Measurements from ENCODE around the gene GRAMD4.
"Not testable (repeated sequence)": the region's sequence is repeated elsewhere in the genome, so short reads cannot be mapped to it uniquely, and the experiment has no call there.

GRAMD4 gene

DNA sequence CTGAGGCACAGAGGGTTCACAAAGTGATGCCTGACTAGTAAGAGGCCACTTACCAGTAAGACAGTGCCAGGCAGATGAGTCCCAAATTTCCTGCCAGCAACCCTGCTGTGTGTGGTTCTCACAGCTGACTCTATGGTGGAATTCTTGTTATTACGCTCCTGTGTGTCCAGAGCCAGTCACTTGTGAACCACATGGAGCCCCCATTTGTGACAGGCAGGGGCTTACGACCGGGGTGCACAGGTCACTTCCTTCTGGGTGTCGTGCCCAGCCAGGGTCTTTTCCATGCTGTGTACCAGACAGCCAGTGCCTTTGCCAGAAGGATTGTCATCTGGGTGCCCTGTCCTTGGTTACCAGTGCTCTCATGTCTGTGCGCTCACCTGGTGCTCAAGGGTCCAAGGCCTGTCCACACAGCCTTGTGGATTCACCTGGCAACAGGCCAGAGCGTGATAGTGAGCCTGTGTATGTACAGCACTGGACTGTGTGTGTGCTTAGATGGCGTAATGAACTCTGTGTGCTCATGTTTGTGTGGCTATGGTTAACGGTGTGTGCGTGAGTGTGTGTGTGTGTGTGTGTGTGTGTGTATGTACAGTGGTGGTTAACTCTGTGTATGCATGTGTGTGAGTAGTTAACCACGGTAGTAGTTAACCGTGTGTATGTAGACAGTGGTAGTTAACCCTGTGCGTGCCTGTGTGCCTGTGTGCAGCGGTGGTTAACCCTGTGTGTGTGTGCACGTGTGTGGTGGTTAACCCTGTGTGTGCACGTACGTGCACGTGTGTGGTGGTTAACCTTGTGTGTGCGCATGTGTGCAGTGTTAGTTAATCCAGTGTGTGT is 18.6 kb downstream of the GRAMD4 start:
- peak in 1 of 2 donors; percentile 15 for DNase-seq

DNA sequence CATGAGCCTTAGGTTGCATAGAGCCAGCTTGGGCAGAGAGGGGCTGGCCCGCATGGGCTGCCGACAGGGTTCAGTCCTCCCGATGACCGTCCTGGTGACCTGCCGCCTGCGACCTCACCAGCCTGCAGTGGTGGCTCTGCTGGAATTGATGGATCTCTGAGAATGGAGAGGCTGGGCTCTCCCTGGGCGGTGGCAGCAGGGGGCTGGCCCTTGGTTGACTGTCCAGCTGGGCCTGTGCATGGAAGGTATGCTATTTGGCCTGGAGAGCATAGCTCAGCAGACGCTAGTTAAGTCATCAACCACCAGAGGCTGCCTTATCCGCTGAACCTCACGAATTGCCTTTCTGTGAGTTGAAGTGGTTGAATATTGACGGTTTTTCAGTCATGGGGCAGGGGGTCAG is 19.7 kb downstream of the GRAMD4 start:
- no peak for DNase-seq

GRCh38 chr22:46640293-46641055 is 20.3 kb downstream of the GRAMD4 start:
- DNase-seq: no peak

- DNase-seq: no peak
These were observed 21.7 kb downstream of the GRAMD4 start for GRCh38 chr22:46641811-46642266.

GRCh38 chr22:46642840-46643480 is 22.8 kb downstream of the GRAMD4 start:
- DNase-seq: not testable (repeated sequence)

DNA sequence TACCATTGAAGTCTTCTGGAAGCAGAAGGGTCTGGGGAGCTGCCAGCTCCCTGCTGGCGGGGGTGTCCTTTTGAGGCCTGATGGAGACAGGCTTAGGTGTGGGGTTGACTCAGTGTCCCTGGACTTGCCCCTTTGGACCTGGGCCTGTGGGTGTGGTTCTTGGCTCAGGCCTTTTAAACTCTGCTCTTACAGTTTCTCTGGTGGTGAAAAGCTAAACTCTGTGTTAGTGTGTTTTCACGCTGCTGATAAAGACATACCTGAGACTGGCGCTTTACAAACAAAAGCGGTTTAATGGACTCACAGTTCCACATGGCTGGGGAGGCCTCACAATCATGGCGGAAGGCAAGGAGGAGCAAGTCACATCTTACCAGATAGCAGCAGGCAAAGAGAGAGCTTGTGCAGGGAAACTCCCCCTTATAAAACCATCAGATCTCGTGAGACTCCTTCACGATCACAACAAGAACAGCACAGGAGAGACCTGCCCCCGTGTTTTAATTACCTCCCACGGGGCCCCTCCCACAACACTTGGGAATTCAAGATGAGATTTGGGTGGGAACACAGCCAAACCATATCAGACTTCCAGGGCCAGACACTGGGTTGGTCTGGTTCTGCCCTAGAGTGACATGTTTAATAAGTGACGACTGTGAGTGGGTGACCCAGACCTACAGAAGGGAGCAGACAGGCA is 26.5 kb downstream of the GRAMD4 start:
- no peak for DNase-seq

- not testable (repeated sequence) for DNase-seq
These were observed 28.1 kb downstream of the GRAMD4 start for GRCh38 chr22:46648225-46648820.

- DNase-seq: no peak
These were observed 29.2 kb downstream of the GRAMD4 start for GRCh38 chr22:46649141-46650077.

DNA sequence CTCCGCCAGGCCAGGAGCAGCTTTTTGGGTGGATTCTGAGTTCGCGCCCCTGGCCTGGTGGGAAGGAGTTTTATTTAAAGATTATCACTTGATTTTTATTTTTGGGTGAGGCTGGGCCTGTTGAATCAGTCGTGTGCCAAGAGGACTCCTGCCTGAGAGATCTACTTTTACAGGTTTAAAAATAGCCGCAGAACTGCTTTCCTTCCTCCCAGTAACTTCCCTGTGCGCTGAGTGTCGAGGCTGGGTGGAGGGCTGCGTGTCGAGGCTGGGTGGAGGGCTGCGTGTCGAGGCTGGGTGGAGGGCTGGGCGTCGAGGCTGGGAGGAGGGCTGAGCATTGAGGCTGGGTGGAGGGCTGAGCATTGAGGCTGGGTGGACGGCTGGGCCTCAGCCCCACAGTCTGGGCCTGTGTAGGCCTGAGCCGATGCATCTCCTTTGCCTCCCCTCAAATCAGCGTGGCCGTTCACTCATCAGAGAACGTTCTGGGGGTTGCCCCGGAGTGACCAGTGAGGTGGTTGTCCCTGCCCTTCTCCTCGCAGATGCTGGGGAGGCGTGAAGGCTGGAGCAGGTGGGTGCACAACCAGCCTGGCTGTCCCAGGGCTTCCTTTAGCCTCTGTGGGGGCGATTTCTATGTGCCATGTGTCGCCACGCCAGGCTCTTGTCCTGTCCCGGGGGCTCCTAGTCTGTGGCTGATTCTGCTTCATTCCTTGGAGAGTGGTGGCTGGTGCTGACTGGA is 30.1 kb downstream of the GRAMD4 start:
- DNase-seq: no peak

DNA sequence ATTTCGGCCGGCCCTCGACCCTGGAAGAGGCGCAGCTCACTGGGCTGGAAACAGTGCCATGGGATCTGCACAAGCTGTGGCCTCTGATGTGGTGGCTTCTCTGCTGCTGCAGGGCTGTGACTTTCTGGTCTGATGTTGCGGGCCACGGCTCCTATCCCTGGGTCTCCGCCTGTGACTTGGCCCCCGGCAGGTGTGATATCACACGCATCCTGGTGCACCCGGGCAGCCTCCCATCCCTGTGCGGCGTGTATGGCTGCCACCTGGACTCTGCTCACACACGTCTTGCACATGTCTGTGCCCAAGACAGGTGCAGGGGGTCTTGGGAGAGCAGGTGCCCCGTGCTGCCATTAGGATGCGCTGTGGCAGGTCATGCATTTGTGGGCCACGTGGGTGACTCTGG is 31.1 kb downstream of the GRAMD4 start:
- no peak for DNase-seq

GRCh38 chr22:46652081-46652846 is 32.1 kb downstream of the GRAMD4 start:
- DNase-seq: no peak

DNA sequence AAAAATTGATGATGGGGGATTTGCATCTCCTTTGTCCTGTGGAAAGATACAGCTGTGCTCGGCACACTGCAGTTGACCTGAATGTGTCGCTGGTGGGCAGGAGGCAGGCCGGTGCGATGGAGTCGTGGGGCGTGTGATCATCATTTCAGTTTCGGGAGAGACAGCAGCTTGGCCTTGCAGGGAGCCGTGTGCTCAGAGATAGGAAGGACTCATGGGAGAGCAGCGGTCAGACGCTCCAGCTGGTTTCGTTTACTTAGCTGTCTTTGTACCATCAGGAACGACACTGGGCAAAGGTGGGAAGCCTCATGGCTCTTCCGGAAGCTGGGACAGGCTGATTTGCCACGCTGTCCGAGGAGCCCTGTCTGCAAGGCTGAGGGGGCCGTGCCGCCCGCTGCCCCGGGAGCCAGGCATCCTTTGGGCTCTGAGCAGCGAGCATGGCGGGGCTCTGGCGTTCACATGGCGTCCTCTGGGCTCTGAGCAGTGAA is 32.7 kb downstream of the GRAMD4 start:
- DNase-seq: no peak

DNA sequence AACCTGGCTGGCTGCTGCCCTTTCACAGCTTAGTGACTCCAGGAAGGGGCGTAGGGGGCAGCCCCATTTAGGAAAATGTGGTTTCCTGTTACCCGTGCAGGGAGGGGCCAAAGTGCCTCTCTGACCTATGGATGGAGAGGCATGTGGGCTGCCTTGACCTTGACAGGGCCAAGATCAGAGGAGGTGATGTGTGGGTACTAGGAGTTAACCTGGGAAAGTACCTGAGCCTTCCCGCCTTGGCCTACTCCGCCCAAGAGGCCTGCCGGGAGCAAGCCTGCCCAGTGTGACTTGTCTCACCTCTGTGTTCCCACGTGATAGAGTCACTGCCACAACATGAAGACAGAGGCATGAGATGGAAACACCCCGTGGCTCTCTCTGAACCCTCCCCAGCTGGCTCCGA is 33.4 kb downstream of the GRAMD4 start:
- DNase-seq: no peak

DNA sequence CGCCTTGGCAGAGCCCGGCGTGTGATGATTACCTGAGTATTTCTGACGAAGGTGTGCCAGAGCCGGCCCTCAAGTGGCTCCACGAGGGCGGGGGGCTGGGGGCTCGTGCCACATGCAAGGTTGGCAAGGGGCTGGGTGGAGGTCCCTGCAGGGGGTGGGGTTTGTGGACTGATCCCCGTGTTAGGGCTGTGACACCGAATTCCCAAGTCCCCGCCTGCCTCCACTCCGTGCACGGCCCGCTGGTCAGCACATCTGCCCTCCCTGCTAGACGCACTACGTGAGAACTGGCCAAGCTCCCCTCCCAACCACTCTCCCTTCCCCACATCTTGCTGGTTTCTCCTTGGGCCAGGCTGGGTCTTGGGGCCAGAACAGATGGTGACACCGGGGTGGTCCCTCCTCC is 34.2 kb downstream of the GRAMD4 start:
- DNase-seq: no peak

DNA sequence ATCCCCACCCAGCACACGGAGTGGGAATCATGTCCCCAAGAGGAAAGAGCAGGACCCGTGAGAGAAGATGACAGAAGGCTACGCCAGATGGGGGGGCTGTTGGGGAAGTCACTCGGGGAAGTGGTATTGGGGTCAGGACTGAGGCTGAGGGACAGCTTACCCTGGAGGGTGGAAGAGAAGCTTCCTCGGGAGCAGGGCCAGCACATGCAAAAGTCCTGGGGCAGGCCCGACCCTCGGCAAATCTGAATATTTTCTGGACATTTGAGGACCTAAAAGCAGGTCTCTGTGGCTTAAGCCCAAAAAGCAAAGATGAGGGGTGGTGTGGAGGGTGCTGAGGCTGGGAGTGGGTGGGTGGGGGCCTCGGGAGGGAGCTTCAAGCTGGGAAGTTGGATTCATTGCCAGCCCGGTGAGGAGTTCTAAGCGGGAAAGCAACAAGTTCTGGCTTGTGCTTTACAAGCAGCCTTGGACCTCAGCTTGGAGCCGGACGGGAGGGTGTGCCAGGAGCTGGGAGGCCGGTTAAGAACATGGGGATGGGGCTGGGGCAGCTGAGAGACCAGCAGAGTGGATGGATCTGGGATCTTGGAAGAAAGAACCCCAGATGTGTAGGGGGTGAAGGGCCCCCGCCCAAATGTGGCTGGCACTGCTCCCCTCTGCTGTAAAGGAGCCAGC is 34.9 kb downstream of the GRAMD4 start:
- no peak for DNase-seq

DNA sequence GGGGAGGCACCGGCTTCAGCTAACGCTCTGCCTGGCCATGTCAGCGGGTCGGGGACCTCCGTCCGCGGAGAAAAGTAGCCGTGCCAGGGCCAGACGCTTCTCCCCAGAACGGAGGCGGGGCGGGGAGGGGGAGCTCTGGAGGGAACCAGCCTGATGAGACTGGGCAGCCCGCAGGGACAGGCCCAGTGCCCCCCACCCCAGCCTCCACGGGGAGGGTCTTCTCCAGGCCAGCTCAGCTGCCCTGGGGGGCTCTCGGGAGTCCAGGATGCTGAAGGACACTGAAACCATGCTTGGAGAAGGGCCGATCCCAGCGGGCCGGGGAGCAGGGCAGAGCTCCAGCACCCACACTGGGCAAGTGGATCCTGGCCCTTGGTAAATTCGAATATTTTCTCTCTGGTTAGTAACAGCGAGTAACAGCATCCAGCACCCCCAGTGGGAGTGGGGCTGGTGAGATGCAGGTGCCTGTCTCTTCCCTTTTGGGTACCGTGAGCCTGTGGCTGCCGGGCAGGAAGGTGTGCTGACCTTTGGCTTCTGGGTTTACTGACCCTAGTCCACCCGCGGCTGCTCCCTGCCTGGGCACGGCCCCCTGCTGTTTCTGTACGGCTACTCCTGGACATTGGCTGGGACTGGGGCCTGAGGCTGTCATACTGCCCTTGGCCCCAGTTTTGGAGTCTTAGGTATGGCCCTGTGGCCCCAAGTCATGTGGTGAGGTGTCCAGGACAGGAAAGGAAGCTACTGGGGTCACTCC is 35.8 kb downstream of the GRAMD4 start:
- no peak for DNase-seq

- no peak for DNase-seq
These were observed 36.9 kb downstream of the GRAMD4 start for GRCh38 chr22:46656856-46657654.

GRCh38 chr22:46657655-46657953 is 37.4 kb downstream of the GRAMD4 start:
- no peak for DNase-seq
